Stimulated activated CD8-positive, alpha-beta memory T cell treated with anti-CD3 and anti-CD28 coated beads, Interleukin-4, amount 100 ng/mL, for 48 hours (primary cell): ENCODE data around the gene SEMA3F.
A peak's percentile ranks its signal among the peaks of the same experiment; 100 is the strongest.

Source experiments
- DNase-seq: peaks from one replicate; pipeline ENCODE4 v3.0.0-alpha.2; 2020

SEMA3F gene

DNA sequence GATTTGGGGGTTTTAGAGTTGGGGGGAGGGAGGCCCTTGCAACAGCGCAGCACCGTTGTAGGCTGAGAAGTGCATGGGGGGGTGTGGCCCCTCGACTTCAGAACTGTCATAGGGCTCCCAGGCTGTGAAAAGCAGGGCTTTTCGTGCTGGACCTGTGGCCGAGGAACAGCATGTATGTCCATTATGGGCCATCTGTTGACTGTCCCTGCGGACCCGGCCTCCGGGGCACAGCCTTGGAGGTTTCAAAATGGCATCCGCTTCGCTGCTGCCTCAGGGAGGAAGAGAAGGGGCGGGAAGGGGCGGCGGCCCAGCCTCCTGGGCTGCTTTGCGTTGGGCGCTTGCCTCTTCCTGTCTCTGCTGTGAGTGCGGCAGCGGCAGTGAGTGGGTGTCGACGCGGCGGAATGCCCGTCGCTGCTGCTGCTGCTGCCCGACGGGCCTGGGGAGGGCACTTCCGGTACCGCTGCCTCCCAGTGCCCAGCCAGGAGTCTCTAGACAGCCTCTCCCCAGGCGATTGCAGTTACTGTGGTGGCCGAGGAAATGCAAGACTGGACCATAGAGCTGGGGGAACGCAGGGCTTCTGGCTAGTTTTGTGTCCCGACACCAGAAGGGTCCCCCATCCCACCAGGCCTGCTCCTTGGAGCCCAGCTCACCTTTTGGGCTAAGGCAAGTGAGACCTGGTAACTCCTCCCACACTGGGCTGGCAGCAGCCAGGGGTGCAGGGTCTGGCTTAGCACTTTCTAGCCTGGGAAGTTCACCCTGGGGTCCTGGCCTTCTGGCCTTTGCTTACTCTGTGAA, 82.8 kb downstream of the SEMA3F start:
- peak; percentile 90 for DNase-seq

DNA sequence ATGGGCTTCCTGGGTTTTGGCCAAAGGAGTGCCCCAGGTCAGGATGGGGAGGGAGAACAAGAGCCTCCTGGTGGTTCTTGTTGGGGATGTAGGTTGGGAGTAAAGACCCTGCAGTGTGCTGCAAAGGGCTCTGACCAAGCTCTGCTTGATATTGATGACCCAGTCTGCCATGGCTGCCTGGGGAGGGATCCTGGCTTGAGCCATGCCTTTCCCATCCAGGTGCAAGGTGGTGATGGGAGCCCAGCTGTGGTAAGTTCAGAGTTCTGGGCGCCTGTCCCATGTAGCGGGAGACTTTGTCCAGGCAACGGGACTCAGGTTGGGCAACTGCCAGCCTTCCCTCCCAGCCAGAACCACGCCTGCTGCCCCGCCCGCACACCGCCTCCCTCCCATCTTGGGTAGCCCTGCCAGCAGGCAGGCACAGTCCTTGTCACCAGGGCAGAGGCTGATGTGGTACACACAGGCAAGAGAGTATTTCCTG, 83.5 kb downstream of the SEMA3F start:
- DNase-seq, result peak; percentile 44
